ENCODE measurements around the gene PBLD.
A peak's percentile ranks its signal among the peaks of the same experiment; 100 is the strongest.
"Not testable (repeated sequence)": the region's sequence is repeated elsewhere in the genome, so short reads cannot be mapped to it uniquely, and the experiment has no call there.

Gene PBLD

GRCh38 chr10:68330852-68331454 lies 1.8 kb downstream of the PBLD start:
- peak; percentile 55 for DNase-seq

- no peak for DNase-seq
Observed at GRCh38 chr10:68329506-68329861, 3.2 kb downstream of the PBLD start.

- DNase-seq, result peak; percentile 33
Observed at GRCh38 chr10:68327889-68328786, 4.6 kb downstream of the PBLD start.

GRCh38 chr10:68324396-68324795 lies 8.3 kb downstream of the PBLD start:
- DNase-seq, result not testable (repeated sequence)

- DNase-seq, result no peak
Observed at GRCh38 chr10:68318331-68319059, 14.2 kb downstream of the PBLD start.

GRCh38 chr10:68315582-68315981 lies 17.1 kb downstream of the PBLD start:
- DNase-seq, result no peak

- DNase-seq, result not testable (repeated sequence)
Observed at GRCh38 chr10:68314930-68315329, 17.8 kb downstream of the PBLD start.

- no peak for DNase-seq
Observed at GRCh38 chr10:68310531-68310930, 22.2 kb downstream of the PBLD start.

- no peak for DNase-seq
Observed at GRCh38 chr10:68305854-68306253, 26.9 kb downstream of the PBLD start.

- DNase-seq, result no peak
Observed at GRCh38 chr10:68303849-68304412, 28.8 kb downstream of the PBLD start.

- no peak for DNase-seq
Observed at GRCh38 chr10:68302871-68303270, 29.9 kb downstream of the PBLD start.

GRCh38 chr10:68302503-68302823 lies 30.3 kb downstream of the PBLD start:
- no peak for DNase-seq

- DNase-seq, result peak; percentile 54
Observed at GRCh38 chr10:68301790-68302502, 30.8 kb downstream of the PBLD start.

GRCh38 chr10:68301301-68301700 lies 31.4 kb downstream of the PBLD start:
- DNase-seq, result no peak

- DNase-seq, result no peak
Observed at GRCh38 chr10:68296843-68297663, 35.7 kb downstream of the PBLD start.

- DNase-seq, result no peak
Observed at GRCh38 chr10:68290736-68291135, 42.0 kb downstream of the PBLD start.

GRCh38 chr10:68288717-68289116 lies 44.0 kb downstream of the PBLD start:
- DNase-seq, result no peak

- peak; percentile 19 for DNase-seq
Observed at GRCh38 chr10:68284062-68285001, 48.4 kb downstream of the PBLD start.

GRCh38 chr10:68280758-68281157 lies 52.0 kb downstream of the PBLD start:
- no peak for DNase-seq

- not testable (repeated sequence) for DNase-seq
Observed at GRCh38 chr10:68278906-68279753, 53.6 kb downstream of the PBLD start.

Measured in NCI-H69 (cell line).